GM21528 (cell line): ENCODE results near the gene KLRB1.
"Not testable (repeated sequence)": the region's sequence is repeated elsewhere in the genome, so short reads cannot be mapped to it uniquely, and the experiment has no call there.

Experiments used
- ATAC-seq: cut with Tn5 transposase; IDR thresholded peaks from one replicate; pipeline ENCODE4 v1.9.1; 2021; ENCODE audit warnings: mild to moderate bottlenecking, moderate library complexity; ENCODE audit not compliant: unreplicated experiment, low FRiP score

The KLRB1 gene

GRCh38 chr12:9625019-9625418 lies 17.3 kb upstream of the KLRB1 start:
- ATAC-seq, result no peak

DNA sequence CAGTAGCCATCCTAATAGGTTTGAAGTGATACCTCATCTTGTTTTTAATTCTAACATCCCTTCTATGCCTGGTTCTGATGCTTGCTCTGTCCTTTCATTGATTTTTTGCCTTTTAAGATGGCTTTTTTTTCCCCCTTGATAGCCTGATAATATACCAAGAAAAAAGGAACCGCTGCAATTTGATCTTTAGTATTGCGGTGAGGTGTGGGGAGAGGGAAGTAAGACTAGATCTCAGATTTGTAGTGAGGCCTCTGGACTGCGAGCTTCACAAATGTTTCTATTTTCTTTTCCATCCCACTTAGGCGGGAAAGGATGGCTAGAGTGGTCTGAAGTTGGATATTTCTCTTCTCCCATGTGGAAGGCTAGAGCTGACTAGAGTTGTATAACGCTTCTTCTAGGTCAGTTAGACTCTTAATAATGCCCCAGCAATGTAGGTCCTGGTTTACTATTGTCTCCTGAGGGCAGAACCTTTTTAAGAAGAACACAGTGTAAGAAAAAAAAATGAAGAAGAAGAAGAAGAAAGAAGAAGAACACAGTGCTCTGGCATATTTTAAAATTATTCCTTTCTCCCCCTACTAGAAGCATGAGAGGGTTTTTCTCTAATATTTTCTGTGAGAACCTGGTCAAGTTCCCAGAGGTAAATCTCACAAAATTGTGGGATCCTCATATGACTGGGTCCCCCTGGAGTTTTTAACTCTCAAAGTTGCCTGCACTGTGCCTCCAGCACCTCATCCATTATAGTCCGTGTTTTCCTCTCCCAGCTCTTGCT lies 11.9 kb upstream of the KLRB1 start:
- no peak for ATAC-seq

DNA sequence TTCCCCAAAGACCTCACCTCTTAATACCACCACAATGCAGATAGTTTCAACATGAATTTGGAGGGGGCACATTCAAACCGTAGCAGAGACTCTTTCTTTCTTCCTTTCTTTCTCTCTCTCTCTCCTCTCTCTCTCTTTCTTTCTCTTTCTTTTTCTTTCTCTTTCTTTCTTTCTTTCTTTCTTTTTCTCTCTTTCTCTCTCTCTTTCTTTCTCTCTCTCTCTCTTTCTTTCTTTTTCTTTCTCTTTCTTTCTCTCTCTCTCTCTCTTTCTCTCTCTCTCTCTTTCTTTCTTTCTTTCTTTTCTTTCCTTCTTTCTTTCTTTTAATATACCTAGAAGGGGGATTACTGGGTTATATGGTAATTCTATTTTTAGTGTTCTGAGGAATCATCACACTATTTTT lies 11.2 kb upstream of the KLRB1 start:
- ATAC-seq, result not testable (repeated sequence)

GRCh38 chr12:9617124-9617523 lies 9.4 kb upstream of the KLRB1 start:
- ATAC-seq, result no peak

- ATAC-seq, result peak; percentile 74
Measured at GRCh38 chr12:9615420-9616136, 7.9 kb upstream of the KLRB1 start.

GRCh38 chr12:9610606-9611005 lies 2.9 kb upstream of the KLRB1 start:
- not testable (repeated sequence) for ATAC-seq

DNA sequence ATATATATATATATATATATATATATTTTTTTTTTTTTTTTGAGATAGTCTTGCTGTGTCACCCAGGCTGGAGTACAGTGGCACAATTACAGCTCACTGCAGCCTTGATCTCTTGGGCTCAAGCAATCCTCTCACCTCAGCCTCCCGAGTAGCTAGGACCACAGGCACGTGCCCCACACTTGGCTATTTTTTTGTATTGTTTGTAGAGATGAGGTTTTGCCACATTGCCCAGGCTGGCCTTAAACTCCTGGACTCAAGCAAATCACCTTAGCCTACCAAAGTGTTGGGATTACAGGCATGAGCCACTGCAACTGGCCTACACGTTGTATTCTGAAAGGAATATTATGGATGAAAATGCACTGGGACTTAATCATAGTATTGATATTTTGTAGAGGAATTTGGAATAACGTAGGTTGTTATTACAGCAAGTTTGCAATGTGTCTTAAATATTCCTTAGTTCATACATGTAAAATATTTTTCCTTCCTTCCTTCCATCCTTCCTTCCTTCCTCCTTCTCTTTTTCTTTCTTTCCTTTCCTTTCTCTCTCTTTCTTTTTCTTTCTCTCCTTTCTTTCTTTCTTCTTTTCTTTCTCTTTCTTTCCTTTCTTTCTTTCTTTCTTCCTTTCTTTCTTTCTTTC lies 862 bp downstream of the KLRB1 start:
- ATAC-seq, result no peak

GRCh38 chr12:9606247-9606646 lies 1.5 kb downstream of the KLRB1 start:
- ATAC-seq, result no peak

DNA sequence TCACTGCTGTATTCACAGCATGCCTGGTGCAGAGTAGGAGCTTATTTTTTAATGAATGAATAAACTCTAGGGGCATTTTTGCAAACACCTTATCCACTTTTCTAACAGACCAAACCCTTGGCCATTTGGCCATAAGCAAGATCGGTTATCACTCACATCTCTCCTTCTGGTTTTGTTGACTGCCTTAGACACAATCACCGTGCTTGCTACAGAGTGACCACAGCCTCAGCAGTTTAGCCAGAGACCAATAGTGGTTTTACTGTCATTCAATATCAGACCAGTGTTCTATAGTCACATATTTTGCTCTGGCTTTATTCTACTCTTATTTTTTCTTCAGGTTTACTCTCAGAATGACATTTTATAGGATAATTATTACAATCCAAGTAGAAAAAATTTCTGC lies 2.2 kb downstream of the KLRB1 start:
- no peak for ATAC-seq

GRCh38 chr12:9604287-9604686 lies 3.4 kb downstream of the KLRB1 start:
- no peak for ATAC-seq

DNA sequence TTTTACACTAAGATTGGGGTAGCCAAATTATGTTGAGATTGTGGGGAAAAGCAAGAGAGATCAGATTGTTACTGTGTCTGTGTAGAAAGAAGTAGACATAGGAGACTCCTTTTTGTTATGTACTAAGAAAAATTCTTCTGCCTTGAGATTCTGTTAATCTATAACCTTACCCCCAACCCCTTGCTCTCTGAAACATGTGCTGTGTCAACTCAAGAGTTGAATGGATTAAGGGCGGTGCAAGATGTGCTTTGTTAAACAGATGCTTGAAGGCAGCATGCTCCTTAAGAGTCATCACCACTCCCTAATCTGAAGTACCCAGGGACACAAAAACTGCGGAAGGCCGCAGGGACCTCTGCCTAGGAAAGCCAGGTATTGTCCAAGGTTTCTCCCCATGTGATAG lies 7.3 kb downstream of the KLRB1 start:
- ATAC-seq, result not testable (repeated sequence)

DNA sequence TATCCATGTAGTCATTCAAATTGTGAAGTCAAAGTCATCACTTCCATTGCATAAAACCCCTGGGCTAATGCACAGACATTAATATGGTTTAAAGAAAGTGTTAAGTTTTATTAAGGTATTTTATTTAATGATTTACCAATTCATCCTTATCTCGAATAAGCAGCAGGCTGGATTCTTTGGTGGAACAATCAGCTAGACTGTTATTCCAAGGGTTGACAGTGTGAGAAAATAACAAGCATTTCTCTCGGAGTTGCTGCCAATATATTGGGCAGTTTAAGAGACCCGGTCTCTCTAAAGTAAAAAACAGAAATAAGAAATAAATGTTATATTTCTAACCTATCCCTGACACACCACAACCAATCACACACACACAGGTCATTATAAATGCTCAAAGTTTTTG lies 9.4 kb downstream of the KLRB1 start:
- ATAC-seq, result no peak

DNA sequence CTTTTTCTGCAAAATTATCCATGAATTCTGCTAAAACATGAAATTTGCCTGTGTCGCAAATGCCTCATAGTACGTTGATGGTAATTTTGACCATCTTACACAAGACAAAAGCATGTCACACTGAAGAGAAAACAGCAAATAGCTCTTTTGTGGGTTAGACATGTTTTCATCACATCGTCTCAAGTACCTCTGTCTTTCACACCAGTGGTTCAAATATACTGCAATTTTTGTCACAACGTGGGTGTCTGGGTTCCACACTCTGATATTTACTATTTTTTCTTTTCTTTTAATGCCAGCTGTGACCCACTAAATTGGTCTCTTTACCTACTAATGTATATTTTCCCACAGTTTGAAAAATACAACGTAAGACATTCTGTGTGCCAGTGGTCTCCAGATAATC lies 10.4 kb downstream of the KLRB1 start:
- ATAC-seq, result no peak

- ATAC-seq, result no peak
Measured at GRCh38 chr12:9590441-9590840, 17.3 kb downstream of the KLRB1 start.

DNA sequence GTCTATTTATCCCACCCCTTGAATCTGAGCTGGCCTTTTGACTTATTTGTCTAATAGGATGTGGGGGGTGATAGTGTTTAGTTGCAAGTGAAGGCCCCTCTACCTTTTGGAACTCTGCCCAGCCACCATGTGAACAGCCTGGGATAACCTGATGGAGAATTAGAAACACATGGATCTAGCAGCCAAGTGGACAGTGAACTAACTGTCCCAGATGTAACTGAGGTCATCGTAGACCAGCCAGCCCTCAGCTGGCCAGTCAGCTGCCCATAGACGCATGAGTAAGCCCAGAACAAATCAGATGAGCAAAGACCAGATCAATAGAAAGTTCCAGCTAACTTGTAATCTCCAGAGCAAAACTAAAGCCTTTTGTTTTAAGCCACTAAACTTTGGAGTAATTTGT lies 19.0 kb downstream of the KLRB1 start:
- no peak for ATAC-seq

- no peak for ATAC-seq
Measured at GRCh38 chr12:9587987-9588600, 19.6 kb downstream of the KLRB1 start.

GRCh38 chr12:9577729-9578128 lies 30.0 kb downstream of the KLRB1 start:
- not testable (repeated sequence) for ATAC-seq

GRCh38 chr12:9567151-9567550 lies 40.6 kb downstream of the KLRB1 start:
- not testable (repeated sequence) for ATAC-seq

- not testable (repeated sequence) for ATAC-seq
Measured at GRCh38 chr12:9566113-9566512, 41.6 kb downstream of the KLRB1 start.

DNA sequence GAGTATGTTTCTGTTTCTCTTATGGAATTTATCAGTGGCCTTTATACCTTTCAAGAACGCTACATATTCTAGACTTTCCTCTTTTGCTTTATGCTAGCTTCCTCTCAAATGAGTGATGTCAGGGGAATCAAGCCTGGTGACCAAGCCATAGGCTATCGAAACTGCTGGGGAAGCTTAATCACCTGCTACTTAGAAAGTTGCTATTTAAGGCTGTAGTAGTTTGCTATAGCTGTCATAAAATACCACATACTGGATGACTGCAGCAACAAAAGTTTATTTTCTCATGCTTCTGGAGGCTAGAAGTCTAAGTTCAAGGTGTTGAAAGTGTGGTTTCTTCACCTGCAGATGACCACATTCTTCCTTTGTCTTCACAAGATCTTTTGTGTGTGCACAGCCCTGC lies 43.3 kb downstream of the KLRB1 start:
- ATAC-seq, result not testable (repeated sequence)

DNA sequence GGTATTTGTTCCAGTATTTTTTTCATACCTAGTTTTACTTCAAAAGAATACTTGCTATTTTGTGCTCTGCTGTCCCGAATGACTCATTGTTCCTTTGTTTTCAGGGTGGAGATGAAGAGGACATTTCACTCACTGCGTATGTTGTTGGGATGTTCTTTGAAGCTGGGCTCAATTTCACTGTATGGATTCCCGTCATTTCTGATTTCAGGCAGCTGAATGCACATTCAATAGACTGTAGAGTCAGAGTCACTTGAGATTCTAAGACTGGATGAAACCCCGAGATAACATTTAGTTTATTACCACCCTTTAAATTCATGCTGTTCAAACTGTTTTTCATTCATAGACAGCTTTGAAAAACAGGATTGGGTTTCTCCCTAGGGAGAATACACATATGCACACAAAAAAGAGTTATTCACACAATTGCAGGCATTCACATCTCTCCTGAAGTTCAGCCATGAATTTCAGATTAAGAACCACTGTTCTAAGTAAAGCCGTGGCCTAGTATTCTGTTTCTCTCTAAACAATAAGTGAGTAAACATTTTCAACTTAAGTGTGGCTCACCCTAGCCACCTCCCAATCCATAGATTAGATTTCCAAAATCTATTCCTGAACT lies 44.8 kb downstream of the KLRB1 start:
- ATAC-seq, result not testable (repeated sequence)
